Fibroblast of peridontal ligament (primary cell): Measurements from ENCODE around the gene CAPN15.
"Not testable (repeated sequence)": the region's sequence is repeated elsewhere in the genome, so short reads cannot be mapped to it uniquely, and the experiment has no call there.

ENCODE experiments used
- DNase-seq: peaks from one replicate; pipeline ENCODE4 v3.0.0-alpha.2; 2010; ENCODE audit errors: extremely low read depth

CAPN15 gene

DNA sequence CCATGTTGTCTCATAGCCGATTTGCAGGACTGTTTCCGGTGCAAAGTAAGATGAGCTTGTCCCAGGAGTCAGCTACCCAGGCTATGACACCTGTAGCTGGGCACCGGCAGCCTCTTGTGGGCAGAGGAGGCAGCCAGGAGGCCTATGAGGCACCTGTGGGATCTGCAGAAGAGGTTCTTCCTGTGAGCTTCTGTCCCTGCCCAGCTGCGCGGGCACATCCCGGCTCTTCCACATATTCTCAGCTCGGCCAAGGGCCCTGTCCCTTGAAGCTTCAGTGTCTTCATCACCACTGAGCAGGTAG, 21.3 kb upstream of the CAPN15 start:
- DNase-seq: no peak

DNA sequence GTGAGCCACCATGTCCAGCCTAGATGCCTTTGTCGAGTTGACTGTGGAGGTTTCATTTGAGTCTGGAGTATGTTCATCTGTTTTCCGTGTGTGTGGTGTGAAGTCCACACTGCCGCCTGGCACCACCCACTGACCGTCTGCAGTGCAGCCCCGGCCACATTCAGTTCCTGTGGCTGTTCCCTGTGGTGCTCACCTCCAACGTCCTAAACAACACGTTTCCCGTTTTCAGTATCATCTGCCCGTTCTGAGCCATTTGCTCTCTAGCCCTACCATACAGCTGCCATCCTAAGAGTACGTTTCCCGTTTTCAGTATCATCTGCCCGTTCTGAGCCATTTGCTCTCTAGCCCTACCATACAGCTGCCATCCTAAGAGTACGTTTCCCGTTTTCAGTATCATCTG, 20.0 kb upstream of the CAPN15 start:
- not testable (repeated sequence) for DNase-seq

DNA sequence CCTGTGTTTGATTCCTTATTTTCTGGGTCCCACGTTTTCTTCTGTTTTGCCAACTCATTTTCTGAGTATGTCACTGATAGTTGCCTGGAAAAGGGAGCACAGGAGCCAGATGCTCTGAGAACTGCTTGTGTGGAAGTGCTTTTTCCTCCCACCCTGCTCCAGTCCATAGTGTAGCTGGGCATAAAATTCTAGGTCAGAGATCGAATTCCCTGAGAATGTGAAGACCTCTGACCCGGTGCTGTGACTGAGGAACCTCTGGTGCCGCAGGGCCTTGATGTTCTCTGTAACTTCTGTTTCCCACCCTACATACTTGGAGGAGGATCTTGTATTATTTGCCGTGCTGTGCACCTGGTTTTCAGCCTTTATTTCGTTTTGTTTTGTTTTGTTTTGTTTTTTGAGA, 19.5 kb upstream of the CAPN15 start:
- no peak for DNase-seq

DNA sequence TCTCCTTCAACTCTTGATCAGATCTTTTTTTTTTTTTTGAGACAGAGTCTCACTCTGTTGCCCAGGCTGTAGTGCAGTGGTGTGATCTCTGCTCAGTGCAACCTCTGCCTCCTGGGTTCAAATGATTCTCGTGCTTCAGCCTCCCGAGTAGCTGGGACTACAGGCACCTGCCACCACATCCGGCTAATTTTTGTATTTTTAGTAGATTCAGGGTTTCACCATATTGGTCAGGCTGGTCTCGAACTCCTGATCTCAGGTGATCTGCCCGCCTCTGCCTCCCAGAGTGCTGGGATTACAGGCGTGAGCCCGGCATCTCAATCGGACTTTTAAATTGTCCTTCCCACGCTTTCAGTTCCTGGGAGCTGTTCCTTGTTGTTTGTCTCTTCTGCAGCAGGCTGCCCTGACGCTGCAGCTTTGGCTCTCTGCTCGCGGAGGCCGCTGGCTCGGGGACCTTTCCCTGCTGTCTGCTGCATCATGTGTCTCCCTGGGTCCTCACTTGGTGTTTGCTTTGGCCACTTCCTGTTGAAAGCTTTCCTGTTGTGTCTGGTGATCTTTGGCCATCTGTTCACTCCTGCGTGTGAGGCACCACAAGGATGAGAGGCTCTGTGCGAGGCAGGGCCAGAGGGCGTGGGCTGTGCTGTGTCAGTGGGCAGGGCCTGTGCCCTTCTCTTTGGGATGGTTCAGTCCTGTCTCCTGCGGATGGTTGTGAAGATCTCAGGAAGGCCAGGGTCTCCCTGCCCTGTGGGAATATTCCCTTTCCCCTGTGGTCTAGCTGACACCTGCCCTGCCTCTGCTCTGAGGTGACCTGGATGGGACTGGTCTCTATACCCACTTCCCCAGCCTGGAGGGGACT, 18.4 kb upstream of the CAPN15 start:
- no peak for DNase-seq

DNA sequence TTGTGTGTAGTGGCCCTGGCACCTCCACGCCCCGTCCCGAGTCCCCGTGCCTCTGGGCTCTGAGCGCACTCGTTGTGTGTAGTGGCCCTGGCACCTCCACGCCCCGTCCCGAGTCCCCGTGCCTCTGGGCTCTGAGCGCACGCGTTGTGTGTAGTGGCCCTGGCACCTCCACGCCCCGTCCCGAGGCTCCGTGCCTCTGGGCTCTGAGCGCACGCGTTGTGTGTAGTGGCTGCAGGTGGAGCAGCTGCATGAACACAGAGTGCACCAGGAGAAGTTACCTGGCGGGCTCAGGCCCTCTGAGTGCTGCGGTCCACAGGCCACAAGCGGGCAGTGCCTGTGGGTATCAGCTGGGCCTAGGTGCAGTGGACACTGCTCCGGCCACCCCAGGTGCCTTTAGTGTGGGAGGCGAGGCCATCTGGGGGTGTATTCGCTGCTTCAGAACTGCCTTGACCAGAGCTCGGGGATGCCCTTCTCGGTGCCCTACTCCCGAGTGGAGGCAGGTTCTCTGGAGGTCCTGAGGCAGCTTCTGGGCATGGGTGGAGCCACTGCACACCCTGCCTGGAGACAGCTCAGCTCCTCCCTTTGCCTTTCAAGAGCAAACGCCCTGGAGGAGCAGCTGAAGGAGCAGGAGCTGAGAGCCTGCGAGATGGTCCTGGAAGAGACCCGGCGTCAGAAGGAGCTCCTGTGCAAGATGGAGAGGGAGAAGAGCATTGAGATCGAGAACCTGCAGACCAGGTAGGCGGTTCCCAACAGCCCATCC, 17.3 kb upstream of the CAPN15 start:
- DNase-seq: no peak

DNA sequence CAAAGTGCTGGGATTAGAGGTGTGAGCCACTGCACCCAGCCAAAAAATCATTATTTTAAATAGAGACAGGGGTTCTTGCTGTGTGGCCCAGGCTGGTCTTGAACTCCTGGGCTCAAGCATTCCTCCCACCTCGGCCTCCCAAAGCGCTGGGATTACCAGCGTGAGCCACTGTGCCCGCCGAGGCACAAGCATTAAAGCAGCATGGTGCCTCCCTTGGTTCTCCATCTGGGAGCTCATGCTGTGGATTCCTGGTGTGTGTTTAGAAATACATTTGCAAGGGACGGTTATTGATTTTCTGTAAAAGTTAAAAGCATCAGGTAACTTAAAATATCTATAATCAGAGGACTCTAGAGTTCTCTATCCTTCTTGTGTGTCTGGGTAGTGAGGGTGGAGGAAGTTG, 14.7 kb upstream of the CAPN15 start:
- no peak for DNase-seq

DNA sequence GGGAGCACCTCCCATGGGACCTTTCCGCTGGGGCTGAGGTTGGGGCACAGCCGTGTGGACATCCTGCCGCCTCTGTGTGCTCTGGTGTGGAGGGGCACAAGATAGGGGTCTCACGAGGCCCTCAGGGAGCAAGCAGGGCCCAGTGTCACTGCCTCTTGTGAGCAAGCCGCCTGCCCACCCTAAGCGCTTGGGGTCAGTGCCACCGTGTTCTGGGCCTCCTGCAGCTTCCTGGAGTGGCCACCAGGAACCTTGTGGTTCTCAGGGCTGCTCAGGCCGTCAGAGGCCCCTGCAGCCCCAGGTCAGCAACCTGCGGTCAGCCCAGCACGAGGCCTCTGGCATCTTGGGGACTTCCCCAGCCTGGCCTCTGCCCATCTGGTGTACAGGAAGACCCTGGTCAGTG, 13.6 kb upstream of the CAPN15 start:
- DNase-seq: no peak

DNA sequence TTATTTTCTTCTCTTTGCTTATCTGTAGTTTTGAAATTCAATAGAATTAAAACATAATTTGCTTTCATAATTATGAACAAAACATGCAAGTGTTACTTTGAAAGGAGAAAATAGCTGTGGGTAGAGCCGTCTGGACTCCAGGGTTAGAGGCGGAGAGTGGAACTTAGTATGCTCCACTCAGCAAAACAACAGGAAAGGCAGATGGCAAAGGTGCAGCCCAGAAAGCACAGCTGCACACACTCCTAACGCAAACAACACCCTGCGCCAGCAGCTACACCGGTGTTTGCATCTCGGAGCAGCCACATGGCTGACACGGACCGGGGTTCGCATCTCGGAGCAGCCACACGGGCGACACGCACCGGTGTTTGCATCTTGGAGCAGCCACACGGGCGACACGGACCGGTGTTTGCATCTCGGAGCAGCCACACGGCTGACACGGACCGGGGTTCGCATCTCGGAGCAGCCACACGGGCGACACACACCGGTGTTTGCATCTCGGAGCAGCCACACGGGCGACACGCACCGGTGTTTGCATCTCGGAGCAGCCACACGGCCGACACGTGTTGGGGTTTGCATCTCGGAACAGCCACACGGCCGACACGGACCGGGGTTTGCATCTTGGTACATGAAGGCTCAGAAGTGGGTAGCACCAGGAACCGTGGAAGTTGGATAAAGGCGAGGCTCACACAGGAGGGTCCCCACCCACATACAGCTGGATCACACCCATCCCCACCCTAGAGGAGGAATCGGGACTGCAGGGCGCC, 12.2 kb upstream of the CAPN15 start:
- DNase-seq: no peak

DNA sequence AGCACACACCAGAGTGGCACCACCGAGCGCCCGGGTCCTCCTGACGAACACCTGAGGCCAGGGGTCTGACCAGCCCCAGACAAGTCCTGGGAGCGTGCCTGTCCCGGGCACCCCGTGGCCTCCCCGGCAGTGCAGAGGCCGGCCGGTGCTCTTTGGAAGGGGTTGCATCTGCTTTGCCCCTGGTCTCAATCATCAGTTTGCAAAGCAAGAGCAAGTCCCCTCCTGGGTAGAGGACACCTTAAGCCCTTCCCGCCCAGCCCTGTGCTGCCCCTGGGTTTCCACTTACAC, 11.6 kb upstream of the CAPN15 start:
- no peak for DNase-seq

DNA sequence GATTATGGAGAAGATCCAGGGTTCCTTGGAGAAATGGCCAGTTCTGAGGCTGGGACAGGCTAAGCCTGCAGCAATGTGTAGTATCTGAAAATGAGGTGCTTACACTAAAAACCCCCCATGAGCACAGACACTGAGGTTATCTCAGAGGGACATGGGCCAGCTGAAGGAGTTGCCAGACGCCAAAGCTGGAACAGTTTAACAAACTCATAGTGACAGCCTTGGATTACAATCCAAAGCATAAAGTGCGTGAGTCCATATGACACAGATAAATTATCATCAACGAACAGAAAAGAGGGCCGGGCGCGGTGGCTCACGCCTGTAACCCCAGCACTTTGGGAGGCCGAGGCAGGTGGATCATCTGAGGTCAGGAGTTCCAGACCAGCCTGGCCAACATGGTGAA, 11.2 kb upstream of the CAPN15 start:
- no peak for DNase-seq

DNA sequence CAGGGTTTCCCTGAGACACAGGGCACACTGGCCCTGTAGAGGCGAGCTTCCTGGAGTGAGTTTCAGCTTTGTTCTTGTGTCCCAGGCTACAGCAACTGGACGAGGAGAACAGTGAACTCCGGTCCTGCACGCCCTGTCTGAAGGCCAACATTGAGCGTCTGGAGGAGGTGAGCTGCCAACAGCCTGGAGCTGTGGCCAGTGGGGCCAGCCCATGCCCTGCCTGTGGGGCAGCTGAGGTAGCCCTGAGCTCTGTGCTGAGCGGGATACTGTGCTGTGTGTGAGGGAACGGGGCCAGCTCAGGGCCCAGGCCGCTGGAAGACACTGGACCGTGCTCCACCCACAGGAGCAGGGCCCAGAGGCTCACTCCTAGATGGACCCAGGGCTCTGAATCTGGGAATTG, 8.7 kb upstream of the CAPN15 start:
- DNase-seq: no peak

DNA sequence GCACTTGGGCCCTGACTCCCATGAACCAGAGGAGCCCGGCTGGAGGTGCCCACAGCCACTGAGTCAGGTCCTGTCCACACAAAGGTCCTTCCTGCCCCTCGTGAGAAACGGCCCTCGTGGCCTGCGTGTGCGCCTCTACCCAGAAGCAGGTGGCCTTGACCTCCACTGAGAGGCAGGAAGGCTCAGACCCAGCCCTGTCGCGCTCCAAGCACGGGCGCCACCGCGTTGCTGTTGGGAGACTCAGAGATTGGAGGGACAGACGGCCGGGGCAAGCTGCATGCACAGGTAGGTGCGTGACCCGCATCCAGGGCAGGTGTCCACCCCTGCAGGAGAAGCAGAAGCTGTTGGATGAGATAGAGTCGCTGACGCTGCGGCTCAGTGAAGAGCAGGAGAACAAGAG, 8.1 kb upstream of the CAPN15 start:
- DNase-seq: no peak

DNA sequence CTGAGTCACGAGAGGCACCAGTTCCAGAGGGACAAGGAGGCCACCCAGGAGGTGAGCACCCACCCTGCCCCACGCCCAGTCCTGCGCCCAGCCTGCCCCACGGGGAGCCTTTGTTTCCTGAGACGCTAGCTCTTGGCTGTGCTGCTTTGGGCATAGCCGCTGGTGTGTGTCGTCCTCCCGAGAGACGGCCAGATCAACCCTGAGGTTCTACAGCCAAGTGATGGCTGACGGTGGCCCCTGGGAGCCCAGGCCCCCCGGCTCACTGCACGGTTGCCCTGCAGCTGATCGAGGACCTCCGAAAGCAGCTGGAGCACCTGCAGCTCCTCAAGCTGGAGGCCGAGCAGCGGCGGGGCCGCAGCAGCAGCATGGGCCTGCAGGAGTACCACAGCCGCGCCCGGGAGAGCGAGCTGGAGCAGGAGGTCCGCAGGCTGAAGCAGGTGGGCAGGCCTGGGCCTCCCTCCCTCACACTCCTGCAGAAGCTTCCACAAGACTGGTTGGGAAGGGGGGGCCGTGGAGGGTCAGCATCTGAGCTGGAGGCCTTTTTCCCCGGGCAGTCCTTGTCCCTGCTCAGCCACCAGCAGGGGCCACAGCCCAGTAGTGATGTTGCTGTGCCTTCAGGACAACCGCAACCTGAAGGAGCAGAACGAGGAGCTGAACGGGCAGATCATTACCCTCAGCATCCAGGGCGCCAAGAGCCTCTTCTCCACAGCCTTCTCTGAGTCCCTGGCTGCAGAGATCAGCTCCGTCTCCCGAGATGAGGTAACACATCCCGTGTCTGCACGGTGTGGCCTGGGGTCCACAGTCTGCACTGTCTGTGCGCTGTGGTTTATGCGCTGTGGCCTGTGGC, 7.4 kb upstream of the CAPN15 start:
- DNase-seq: no peak

DNA sequence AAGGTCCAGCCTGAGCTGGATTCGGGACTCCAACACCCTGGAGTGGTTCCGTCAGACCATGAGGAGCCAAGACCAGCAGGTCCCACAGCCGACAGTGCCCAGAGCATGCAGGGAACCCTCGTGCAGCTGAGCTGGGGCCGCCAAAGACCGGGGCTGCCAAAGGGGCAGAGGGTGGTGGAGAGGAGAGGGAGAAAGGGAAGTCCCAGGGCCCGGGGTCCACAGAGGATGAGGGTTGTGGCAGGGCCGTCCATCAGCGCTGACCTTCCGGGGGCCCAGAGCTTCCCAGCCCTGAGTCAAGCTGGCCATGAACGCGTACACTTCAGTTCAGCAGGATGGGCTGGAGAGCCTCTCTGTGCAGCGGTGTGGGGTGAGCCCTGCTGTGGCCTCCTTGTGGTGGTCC, 6.7 kb upstream of the CAPN15 start:
- no peak for DNase-seq

DNA sequence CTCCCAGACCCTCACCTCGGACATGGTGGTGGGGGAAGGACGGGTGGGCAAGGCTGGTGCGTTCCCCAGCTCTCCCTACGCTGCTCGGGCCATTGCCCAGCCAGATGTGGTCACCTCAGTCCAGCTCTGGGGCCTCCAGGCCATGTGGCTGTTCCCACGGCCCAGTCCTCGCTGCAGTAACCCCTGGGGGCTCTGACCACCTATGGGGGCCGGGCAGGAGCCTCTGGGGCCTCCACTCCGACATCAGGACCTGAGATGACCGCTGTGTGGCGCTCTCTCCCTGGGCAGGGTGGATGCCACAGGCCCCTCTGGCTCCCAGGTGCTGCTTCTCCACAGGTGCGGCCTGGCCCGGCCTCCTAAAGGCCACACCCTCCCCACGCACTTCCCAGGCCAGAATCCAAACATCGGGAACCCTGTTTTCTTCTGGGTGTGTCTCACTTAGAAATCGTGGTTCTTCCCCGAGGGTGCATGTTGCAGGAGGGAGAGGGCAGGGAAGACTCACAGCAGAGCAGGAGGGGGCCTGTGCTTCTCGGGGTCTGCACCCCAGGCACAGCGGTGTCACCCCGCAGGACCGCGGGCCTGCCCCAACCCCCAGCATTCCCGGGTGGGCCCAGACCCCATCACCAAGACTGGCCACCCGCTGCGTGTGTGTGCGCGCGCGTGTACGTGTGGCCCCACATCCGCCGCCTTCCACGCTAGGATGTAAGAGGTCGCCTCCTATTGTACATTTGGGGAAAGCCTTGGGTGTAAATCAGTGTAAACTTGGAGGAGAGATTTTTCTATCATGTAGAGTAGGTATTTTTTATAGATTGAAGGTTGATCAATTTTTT, 5.9 kb upstream of the CAPN15 start:
- no peak for DNase-seq

DNA sequence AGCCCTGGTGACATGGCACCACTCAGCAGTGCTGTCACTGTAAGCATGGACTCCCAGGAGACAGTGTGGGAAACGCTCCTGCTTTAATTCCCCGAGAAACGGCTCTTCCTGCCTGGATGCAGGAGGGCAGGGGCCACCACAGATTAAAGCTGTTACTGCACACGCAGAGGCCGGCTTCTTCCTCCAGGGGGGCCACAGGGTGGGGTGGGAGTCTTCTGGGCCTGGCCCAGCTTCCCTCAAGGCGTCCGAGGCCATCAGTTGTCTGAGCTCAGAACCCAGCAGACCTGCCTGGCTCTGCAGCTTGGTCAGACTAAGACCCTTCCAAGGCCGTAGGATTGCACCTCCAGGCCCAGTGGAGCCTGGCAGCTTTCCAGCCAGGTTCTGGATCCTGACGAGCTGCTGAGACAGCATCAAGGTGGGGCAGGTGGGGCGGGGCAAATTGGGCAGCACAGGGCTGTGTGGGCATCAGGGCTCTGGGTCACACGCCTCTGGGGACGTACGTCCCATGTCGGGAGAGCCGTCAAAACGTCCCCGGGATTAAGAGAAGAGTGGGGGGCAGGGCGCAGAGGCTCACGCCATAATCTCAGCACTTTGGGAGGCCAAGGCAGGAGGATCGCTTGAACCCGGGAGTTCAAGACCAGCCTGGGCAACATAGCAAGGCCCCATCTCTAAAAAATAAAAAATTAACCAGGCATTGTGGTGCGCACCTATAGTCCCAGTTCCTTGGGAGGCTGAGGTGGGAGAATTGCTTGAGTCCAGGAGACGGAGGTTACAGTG, 5.0 kb upstream of the CAPN15 start:
- DNase-seq: no peak

DNA sequence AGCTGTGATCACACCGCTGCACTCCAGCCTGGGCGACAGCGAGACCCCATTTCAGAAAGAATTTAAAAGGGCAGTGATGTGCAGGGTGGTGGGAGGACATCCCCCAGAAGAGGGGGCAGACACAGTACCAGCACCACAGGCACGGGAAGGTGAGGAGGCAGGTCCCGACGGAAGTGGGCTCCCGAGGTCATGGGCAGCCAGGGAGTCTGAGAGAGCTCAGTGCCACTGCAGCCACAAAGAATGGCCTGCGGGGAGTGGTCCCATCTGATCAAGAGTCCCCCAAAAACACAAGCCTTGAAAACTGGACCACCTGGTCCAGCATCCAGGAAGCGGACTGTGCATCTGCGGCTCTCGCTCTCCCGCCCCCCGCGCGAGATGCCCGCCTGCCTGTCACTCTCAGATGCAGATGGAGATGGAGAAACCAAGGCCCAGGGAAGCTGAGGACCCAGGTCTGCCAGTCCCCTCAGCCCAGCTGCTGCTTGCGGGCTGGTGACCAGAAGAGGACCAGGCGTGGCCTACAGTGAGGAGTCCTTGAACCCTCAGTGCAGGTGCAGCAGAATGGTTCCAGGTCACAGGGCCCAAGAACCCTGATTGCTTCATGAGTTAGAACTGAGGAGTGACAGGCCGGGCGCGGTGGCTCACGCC, 4.3 kb upstream of the CAPN15 start:
- DNase-seq: no peak

DNA sequence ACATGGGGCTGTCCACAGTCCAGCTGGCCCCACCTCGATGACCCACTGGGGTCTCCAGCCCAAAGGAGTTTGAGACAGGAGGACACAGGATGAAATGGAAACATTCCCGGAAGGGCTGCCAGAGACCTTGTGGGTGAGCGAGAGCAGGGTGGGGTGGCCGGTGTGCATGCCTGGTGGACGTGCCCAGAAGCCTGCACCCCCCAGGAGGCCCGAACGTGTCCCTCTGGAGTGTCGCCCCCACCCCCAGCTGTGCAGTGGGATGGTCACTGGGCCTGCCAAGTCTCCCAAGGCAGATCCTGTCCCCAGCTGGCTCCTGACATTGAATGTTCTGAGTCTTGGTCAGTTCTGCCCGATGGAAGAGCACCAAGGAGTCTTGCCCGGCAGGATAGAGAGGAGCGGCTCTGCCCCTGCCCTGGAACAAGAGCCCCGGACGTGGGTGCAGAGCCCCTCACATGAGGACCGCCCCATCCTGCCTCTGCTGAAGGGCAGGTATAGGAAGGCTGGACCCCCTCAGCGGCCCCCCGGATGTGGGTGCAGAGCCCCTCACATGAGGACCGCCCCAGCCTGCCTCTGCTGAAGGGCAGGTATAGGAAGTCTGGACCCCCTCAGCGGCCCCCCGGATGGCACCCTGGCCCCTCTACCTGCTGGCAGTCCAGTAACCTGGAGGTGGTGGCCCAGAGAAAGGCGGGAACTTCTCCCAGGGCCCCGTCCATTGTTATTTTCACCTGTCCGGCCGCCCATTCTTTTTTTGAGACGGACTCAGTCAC, 3.1 kb upstream of the CAPN15 start:
- DNase-seq: no peak

DNA sequence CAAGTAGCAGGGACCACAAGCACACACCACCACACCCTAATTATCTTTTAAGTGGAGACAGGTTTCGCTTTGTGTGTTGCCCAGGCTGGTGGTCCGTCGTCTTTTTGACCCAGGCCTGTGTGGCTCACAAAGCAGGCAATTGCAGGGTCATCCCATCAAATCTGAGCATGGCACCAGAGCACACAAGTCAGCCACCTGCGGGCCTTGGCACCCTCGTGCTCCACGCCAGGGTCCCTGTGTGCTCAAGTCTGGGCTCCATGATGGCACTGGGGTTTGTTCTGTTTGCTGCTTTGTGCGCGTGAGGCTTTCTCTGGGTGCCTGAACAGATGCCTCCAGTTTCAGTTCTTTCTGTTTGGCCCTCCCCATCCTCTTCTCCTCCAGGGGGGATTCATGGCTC, 2.4 kb upstream of the CAPN15 start:
- DNase-seq: no peak
